ENCODE results near the gene DIP2C.

DIP2C gene

DNA sequence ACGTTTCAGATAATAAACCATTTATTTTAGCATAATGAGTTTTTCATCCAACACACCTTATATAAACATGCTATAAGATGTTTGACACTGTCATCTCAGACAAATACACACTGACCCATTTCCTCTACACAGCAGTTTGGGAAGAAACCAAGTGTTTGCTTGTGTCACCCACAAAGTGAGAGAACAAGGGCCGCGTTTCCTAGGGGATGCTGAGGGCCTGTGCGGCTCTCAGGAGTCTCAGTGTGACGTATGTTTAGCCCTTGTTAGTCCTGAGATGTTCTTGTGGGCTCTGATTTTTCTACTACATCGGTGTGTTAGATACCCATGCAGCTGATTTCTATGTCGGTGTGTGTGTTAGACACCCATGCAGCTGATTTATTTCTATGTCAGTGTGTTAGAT, 266.3 kb downstream of the DIP2C start:
- DNase-seq (ENCODE audit: low spot score): no peak
- in situ Hi-C loops (cut with MboI; ENCODE audit: low sequenced_read_pairs, unreplicated experiment): no loop called here
- no peak for TF ChIP-seq CTCF (IDR thresholded peaks at IDR 0.05; ENCODE audit: borderline replicate concordance, control extremely low read depth, extremely low read depth, insufficient read depth, missing control alignments)

DNA sequence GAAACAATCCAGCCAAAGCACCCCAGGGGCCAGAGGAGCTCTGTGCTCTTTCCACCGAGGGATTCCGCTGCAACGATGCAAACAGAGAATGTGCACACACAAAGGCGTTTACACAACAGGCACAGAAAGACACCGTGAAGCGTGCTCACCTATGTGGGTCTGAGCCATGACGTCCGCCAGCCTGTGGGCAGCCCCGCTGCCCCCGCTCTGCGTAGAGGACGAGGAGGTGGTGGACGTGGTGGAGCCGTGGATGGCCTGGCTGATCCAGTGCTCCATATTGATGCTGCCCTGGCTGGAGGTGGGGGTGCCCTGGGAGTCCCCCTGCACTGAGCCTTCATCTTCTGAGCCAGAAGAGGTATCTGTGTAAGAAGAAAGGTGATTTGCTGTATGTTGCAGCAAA, 266.8 kb downstream of the DIP2C start:
- DNase-seq (ENCODE audit: low spot score): no peak
- in situ Hi-C loops (cut with MboI; ENCODE audit: low sequenced_read_pairs, unreplicated experiment): no loop called here
- TF ChIP-seq CTCF (IDR thresholded peaks at IDR 0.05; ENCODE audit: borderline replicate concordance, control extremely low read depth, extremely low read depth, insufficient read depth, missing control alignments): no peak

GRCh38 chr10:422241-422640, 267.2 kb downstream of the DIP2C start:
- in situ Hi-C loops (cut with MboI; ENCODE audit: low sequenced_read_pairs, unreplicated experiment): no loop called here
- no peak for DNase-seq (ENCODE audit: low spot score)
- no peak for TF ChIP-seq CTCF (IDR thresholded peaks at IDR 0.05; ENCODE audit: borderline replicate concordance, control extremely low read depth, extremely low read depth, insufficient read depth, missing control alignments)

- in situ Hi-C loops (cut with MboI; ENCODE audit: low sequenced_read_pairs, unreplicated experiment): no loop called here
- no peak for DNase-seq (ENCODE audit: low spot score)
- TF ChIP-seq CTCF (IDR thresholded peaks at IDR 0.05; ENCODE audit: borderline replicate concordance, control extremely low read depth, extremely low read depth, insufficient read depth, missing control alignments): no peak
Observed at GRCh38 chr10:421170-421569, 268.3 kb downstream of the DIP2C start.

DNA sequence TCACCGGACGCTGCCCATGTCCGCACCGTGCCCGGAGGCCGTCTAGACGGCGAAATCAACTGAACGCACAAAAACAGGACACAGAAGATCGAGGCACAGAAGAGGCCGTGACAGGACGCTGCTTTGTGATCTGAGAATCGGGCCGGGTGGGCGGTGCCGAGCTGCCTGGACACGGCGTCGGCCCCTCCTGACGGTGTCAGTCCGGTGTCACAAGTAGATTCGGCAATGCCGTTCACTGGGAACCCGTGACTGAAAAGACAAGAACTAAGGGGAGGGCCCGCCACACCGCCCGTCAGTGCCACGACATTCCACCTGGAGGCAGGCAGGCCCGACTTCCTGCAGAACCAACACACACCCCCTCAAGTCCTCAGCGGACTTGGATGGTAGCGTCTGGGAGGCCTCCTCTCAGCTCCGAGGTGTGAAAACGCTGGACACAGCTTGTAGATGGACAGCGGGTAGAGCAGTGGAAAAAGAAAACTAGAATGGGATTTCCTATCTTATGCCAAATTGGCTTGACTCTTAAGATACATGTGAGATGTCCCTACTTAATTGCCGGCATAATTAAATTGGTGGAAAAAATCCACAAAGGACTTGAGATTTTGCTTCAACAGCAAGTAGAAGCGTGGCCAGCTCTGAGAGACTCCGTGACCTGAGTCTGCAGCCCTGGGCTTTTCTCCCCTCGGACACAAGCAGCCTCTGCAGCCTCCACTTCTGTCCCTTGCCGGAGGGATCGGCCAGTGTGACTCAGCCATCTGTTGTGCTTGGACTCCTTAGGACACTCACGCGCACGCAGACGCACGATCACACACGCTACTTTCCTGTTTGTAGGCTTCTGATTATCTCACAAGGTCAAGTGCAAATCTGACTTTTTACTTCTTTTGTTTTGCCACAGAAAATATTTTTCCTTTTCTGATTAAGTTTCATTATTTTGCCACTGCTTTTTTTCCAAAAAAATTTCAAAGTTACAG, 269.0 kb downstream of the DIP2C start:
- no peak for DNase-seq (ENCODE audit: low spot score)
- in situ Hi-C loops (cut with MboI; ENCODE audit: low sequenced_read_pairs, unreplicated experiment): no loop called here
- TF ChIP-seq CTCF (IDR thresholded peaks at IDR 0.05; ENCODE audit: borderline replicate concordance, control extremely low read depth, extremely low read depth, insufficient read depth, missing control alignments): no peak

DNA sequence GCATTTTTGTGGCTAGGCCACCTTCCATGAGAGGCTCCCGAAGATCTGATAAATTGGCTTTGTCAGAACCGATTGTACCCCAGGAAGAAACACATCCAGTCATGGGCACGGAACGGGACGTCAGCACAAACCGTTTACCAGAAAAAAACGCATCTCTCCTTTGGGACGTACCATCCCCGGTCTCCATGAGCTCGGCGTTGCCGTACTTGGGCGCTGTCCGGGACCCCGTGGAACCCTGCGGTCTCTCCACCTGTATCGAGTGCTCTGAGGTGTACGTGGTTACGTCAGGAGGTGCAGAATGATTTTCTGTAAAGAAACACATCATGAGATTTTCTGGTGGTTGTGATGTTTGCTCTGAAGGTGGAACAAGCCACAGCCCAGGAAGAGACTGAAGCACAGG, 270.6 kb downstream of the DIP2C start:
- no peak for TF ChIP-seq CTCF (IDR thresholded peaks at IDR 0.05; ENCODE audit: borderline replicate concordance, control extremely low read depth, extremely low read depth, insufficient read depth, missing control alignments)
- in situ Hi-C loops (cut with MboI; ENCODE audit: low sequenced_read_pairs, unreplicated experiment): no loop called here
- no peak for DNase-seq (ENCODE audit: low spot score)

Measured in GM13976 (cell line).